D341Med (cell line): ENCODE data around the gene CD38.

Source experiments
- DNase-seq: peaks from one replicate; pipeline ENCODE4 v3.0.0; 2012; ENCODE audit warnings: low spot score

The CD38 gene

GRCh38 chr4:15868111-15868510 lies 90.0 kb downstream of the CD38 start:
- no peak for DNase-seq

- DNase-seq, result no peak
Measured at GRCh38 chr4:15868826-15869413, 90.8 kb downstream of the CD38 start.

- no peak for DNase-seq
Measured at GRCh38 chr4:15870079-15870478, 92.0 kb downstream of the CD38 start.

GRCh38 chr4:15870921-15871664 lies 93.0 kb downstream of the CD38 start:
- no peak for DNase-seq

- DNase-seq, result no peak
Measured at GRCh38 chr4:15873117-15873516, 95.0 kb downstream of the CD38 start.

- DNase-seq, result peak; percentile 70
Measured at GRCh38 chr4:15874671-15875070, 96.5 kb downstream of the CD38 start.

- DNase-seq, result no peak
Measured at GRCh38 chr4:15875663-15876460, 97.7 kb downstream of the CD38 start.

GRCh38 chr4:15878011-15878410 lies 99.9 kb downstream of the CD38 start:
- DNase-seq, result no peak

- DNase-seq, result no peak
Measured at GRCh38 chr4:15881820-15882219, 103.7 kb downstream of the CD38 start.

- peak; percentile 72 for DNase-seq
Measured at GRCh38 chr4:15882675-15883086, 104.6 kb downstream of the CD38 start.

- DNase-seq, result no peak
Measured at GRCh38 chr4:15883610-15884243, 105.6 kb downstream of the CD38 start.

- DNase-seq, result no peak
Measured at GRCh38 chr4:15884666-15885065, 106.5 kb downstream of the CD38 start.

- no peak for DNase-seq
Measured at GRCh38 chr4:15885422-15885821, 107.3 kb downstream of the CD38 start.

- no peak for DNase-seq
Measured at GRCh38 chr4:15888515-15888914, 110.4 kb downstream of the CD38 start.

- no peak for DNase-seq
Measured at GRCh38 chr4:15890246-15890829, 112.2 kb downstream of the CD38 start.

GRCh38 chr4:15891312-15891711 lies 113.2 kb downstream of the CD38 start:
- peak; percentile 48 for DNase-seq

GRCh38 chr4:15893962-15894361 lies 115.8 kb downstream of the CD38 start:
- no peak for DNase-seq

GRCh38 chr4:15894393-15894792 lies 116.3 kb downstream of the CD38 start:
- DNase-seq, result no peak

GRCh38 chr4:15894921-15895916 lies 117.1 kb downstream of the CD38 start:
- no peak for DNase-seq

GRCh38 chr4:15897577-15897976 lies 119.4 kb downstream of the CD38 start:
- DNase-seq, result no peak

GRCh38 chr4:15898902-15899301 lies 120.8 kb downstream of the CD38 start:
- no peak for DNase-seq
